WTC11 (cell line): ENCODE results near the gene SPEM2. TPM values are rescaled to one million over a fixed set of nuclear protein-coding genes. Genes with fewer than 3 reads are reported as not detected.

Source experiments
- ATAC-seq: fragments of 200-7000 bp; cut with Tn5 transposase; 2 replicates; pipeline ENCODE4 v1.10.0; 2021; ENCODE audit warnings: mild to moderate bottlenecking, moderate library complexity
- CTCF ChIA-PET: fragments of 300-600 bp; sonication (Branson Sonifier 250); formaldehyde crosslinking; loops from one replicate; lab custom pipeline; 2021; ENCODE audit warnings: antibody characterized with exemption; lab: Charles Lee
- POLR2A ChIA-PET: fragments of 350-600 bp; sonication (Branson Sonifier 250); formaldehyde crosslinking; loops from one replicate; lab custom pipeline; 2021; ENCODE audit warnings: antibody characterized with exemption; lab: Charles Lee
- DNase-seq: peaks from one replicate; pipeline ENCODE4 v3.0.0; 2021; ENCODE audit warnings: low spot score
- H3K27ac Mint-ChIP-seq: 2 replicates; pipeline ENCODE4 v1.8.0; 2021; ENCODE audit warnings: mixed read lengths
- H3K27me3 Mint-ChIP-seq: 2 replicates; pipeline ENCODE4 v1.8.0; 2021; ENCODE audit warnings: low read depth, mild to moderate bottlenecking, moderate library complexity, mixed read lengths
- H3K36me3 Mint-ChIP-seq: 2 replicates; pipeline ENCODE4 v1.8.0; 2021; ENCODE audit warnings: mixed read lengths
- H3K4me1 Mint-ChIP-seq: 2 replicates; pipeline ENCODE4 v1.8.0; 2022; ENCODE audit warnings: mixed read lengths
- H3K4me3 Mint-ChIP-seq: 2 replicates; pipeline ENCODE4 v1.8.0; 2021; ENCODE audit warnings: mild to moderate bottlenecking, moderate library complexity, mixed read lengths
- H3K9me3 Mint-ChIP-seq: 2 replicates; pipeline ENCODE4 v1.8.0; 2021; ENCODE audit warnings: mixed read lengths
- ATF1 ChIP-seq: sonication (generic); formaldehyde crosslinking; IDR thresholded peaks from 2 replicates; pipeline ENCODE4 v1.8.1; 2023; ENCODE audit warnings: mild to moderate bottlenecking, moderate library complexity, missing genetic modification reagents
- CREB1 ChIP-seq: sonication (generic); formaldehyde crosslinking; IDR thresholded peaks from 2 replicates; pipeline ENCODE4 v1.8.0; 2023; ENCODE audit warnings: mild to moderate bottlenecking, missing genetic modification reagents
- CREM ChIP-seq: sonication (generic); formaldehyde crosslinking; IDR thresholded peaks from 2 replicates; pipeline ENCODE4 v1.8.1; 2022; ENCODE audit warnings: mild to moderate bottlenecking, missing genetic modification reagents, moderate library complexity
- EMX1 ChIP-seq: fragments of 250-450 bp; sonication (Bioruptor Pico); IDR thresholded peaks from 2 replicates; pipeline ENCODE4 v1.8.0; 2021; ENCODE audit warnings: mild to moderate bottlenecking
- GABPB1 ChIP-seq: sonication (generic); formaldehyde crosslinking; IDR thresholded peaks from 2 replicates; pipeline ENCODE4 v1.8.1; 2023; ENCODE audit warnings: mild to moderate bottlenecking, missing genetic modification reagents
- GRHL2 ChIP-seq: fragments of 250-450 bp; sonication (Bioruptor Pico); IDR thresholded peaks from 2 replicates; pipeline ENCODE4 v1.8.0; 2022; ENCODE audit warnings: mild to moderate bottlenecking, moderate library complexity; ENCODE audit not compliant: insufficient replicate concordance, severe bottlenecking
- GTF2I ChIP-seq: fragments of 250-450 bp; sonication (Bioruptor Pico); conservative IDR thresholded peaks from 2 replicates; pipeline ENCODE4 v1.4.0; 2021; ENCODE audit warnings: mild to moderate bottlenecking
- JAZF1 ChIP-seq: fragments of 250-450 bp; sonication (Bioruptor Pico); IDR thresholded peaks from 2 replicates; pipeline ENCODE4 v1.9.0; 2021; ENCODE audit warnings: moderate library complexity, mild to moderate bottlenecking, inconsistent platforms
- JUN ChIP-seq: sonication (generic); formaldehyde crosslinking; IDR thresholded peaks from 2 replicates; pipeline ENCODE4 v1.8.0; 2023; ENCODE audit warnings: mild to moderate bottlenecking, missing genetic modification reagents
- NFATC4 ChIP-seq: fragments of 250-450 bp; sonication (Bioruptor Pico); IDR thresholded peaks from 2 replicates; pipeline ENCODE4 v1.9.0; 2021; ENCODE audit warnings: mild to moderate bottlenecking
- NFYB ChIP-seq: sonication (generic); formaldehyde crosslinking; conservative IDR thresholded peaks from 2 replicates; pipeline ENCODE4 v1.8.0; 2022; ENCODE audit warnings: low read depth, missing genetic modification reagents
- NR3C1 ChIP-seq: sonication (generic); formaldehyde crosslinking; conservative IDR thresholded peaks from 2 replicates; pipeline ENCODE4 v1.8.1; 2023; ENCODE audit warnings: low read depth, mild to moderate bottlenecking, missing genetic modification reagents
- OVOL2 ChIP-seq: fragments of 250-450 bp; sonication (Bioruptor Pico); IDR thresholded peaks from 2 replicates; pipeline ENCODE4 v1.9.0; 2021; ENCODE audit warnings: mild to moderate bottlenecking, borderline replicate concordance
- PRRX2 ChIP-seq: fragments of 250-450 bp; sonication (Bioruptor Pico); IDR thresholded peaks from 2 replicates; pipeline ENCODE4 v1.8.0; 2021; ENCODE audit warnings: mild to moderate bottlenecking
- SMAD3 ChIP-seq: sonication (generic); formaldehyde crosslinking; IDR thresholded peaks from 2 replicates; pipeline ENCODE4 v1.8.0; 2022; ENCODE audit warnings: missing genetic modification reagents, mild to moderate bottlenecking, borderline replicate concordance
- SMAD4 ChIP-seq: sonication (generic); formaldehyde crosslinking; IDR thresholded peaks from 2 replicates; pipeline ENCODE4 v1.8.0; 2022; ENCODE audit warnings: mild to moderate bottlenecking, missing genetic modification reagents
- TCF7 ChIP-seq: sonication (generic); formaldehyde crosslinking; IDR thresholded peaks from 2 replicates; pipeline ENCODE4 v1.8.0; 2022; ENCODE audit warnings: mild to moderate bottlenecking, low read depth, missing genetic modification reagents, moderate library complexity
- TEAD4 ChIP-seq: sonication (generic); formaldehyde crosslinking; IDR thresholded peaks from 2 replicates; pipeline ENCODE4 v1.8.0; 2022; ENCODE audit warnings: mild to moderate bottlenecking, missing genetic modification reagents
- TP53 ChIP-seq: sonication (generic); formaldehyde crosslinking; IDR thresholded peaks from 2 replicates; pipeline ENCODE4 v1.8.1; 2023; ENCODE audit warnings: mild to moderate bottlenecking, missing genetic modification reagents
- ZNF138 ChIP-seq: sonication (generic); formaldehyde crosslinking; conservative IDR thresholded peaks from 2 replicates; pipeline ENCODE4 v1.8.1; 2022; ENCODE audit warnings: mild to moderate bottlenecking, moderate library complexity, missing genetic modification reagents
- ZNF263 ChIP-seq: sonication (generic); formaldehyde crosslinking; IDR thresholded peaks from 2 replicates; pipeline ENCODE4 v1.8.1; 2022; ENCODE audit warnings: low read depth, mild to moderate bottlenecking, moderate library complexity, missing genetic modification reagents
- total RNA-seq: library from RNA; stranded (reverse); gene quantifications from 3 replicates; pipeline ENCODE4 v1.2.3, GENCODE V29; 2021
- TF ChIP-seq, protein P1 (sequence below): fragments of 250-450 bp; sonication (Bioruptor Pico); IDR thresholded peaks from 2 replicates; pipeline ENCODE4 v2.1.2; 2022; ENCODE audit warnings: mild to moderate bottlenecking, moderate library complexity
- TF ChIP-seq, protein P2 (sequence below): sonication (generic); formaldehyde crosslinking; IDR thresholded peaks from 2 replicates; pipeline ENCODE4 v1.8.1; 2022; ENCODE audit warnings: mild to moderate bottlenecking, missing genetic modification reagents, moderate library complexity, borderline replicate concordance
- TF ChIP-seq, protein P3 (sequence below): sonication (generic); formaldehyde crosslinking; IDR thresholded peaks from 2 replicates; pipeline ENCODE4 v1.8.0; 2022; ENCODE audit warnings: mild to moderate bottlenecking, missing genetic modification reagents

The SPEM2 gene
- total RNA-seq, 1 experiment from 2014 or later, result 0.13 TPM

DNA sequence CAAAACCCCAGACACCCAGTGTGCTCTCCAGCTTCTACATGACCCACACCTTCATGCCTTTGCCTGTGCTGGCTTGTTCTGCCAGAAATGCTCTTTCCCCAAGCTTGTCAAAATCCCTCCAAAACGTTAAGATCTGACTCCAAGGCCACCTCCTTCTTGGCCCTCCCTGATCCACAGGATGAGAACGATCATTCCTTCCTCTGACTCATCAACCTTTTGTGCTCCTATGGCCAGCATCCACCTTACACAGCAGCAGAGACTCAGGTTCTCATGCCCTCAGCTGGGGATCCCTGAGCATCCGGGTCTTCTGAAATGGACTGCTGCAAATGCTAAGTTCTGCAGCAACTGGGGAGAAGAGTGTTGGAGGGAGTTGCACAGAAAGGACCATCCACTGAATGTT is 51.1 kb downstream of the SPEM2 start (continued):
- TF ChIP-seq EMX1 (no peak), CREM (CRISPR knock-in tag) (no peak), SMAD4 (CRISPR knock-in tag) (no peak), CREB1 (no peak), NFATC4 (CRISPR knock-in tag) (no peak), TEAD4 (CRISPR knock-in tag) (no peak), GRHL2 (CRISPR knock-in tag) (no peak), ZNF138 (CRISPR knock-in tag) (no peak), SMAD3 (CRISPR knock-in tag) (no peak)
- TF ChIP-seq, protein P1, sequence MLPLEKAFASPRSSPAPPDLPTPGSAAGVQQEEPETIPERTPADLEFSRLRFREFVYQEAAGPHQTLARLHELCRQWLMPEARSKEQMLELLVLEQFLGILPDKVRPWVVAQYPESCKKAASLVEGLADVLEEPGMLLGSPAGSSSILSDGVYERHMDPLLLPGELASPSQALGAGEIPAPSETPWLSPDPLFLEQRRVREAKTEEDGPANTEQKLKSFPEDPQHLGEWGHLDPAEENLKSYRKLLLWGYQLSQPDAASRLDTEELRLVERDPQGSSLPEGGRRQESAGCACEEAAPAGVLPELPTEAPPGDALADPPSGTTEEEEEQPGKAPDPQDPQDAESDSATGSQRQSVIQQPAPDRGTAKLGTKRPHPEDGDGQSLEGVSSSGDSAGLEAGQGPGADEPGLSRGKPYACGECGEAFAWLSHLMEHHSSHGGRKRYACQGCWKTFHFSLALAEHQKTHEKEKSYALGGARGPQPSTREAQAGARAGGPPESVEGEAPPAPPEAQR, result no peak
- TF ChIP-seq, protein P2, sequence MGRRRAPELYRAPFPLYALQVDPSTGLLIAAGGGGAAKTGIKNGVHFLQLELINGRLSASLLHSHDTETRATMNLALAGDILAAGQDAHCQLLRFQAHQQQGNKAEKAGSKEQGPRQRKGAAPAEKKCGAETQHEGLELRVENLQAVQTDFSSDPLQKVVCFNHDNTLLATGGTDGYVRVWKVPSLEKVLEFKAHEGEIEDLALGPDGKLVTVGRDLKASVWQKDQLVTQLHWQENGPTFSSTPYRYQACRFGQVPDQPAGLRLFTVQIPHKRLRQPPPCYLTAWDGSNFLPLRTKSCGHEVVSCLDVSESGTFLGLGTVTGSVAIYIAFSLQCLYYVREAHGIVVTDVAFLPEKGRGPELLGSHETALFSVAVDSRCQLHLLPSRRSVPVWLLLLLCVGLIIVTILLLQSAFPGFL (CRISPR knock-in tag), result no peak
- TF ChIP-seq, protein P3, sequence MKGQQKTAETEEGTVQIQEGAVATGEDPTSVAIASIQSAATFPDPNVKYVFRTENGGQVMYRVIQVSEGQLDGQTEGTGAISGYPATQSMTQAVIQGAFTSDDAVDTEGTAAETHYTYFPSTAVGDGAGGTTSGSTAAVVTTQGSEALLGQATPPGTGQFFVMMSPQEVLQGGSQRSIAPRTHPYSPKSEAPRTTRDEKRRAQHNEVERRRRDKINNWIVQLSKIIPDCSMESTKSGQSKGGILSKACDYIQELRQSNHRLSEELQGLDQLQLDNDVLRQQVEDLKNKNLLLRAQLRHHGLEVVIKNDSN, result no peak

DNA sequence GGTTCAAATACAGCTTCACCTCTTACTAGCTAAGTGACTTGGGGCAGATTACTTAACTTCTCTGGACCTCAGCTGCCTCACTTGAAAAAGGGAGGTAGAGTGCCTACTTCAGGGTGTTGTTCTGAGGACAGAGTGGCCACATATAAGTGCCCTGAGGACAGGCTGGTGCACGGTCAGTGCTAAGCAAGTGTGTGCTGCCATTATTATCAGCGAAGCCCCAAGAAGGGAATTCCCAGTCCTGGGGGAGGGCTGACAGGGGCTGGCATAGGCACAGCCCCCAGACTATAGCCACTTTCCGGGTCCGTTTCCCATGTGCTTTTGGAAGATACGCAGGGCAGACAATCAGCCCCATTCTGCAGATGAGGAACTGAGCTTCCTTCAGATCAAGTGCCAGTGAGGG is 51.5 kb downstream of the SPEM2 start:
- POLR2A ChIA-PET, result interaction anchor here (0.6 to 1.2 kb wide), 3 partner anchors 32 to 202 kb away, joined by 3 to 5 read pairs (median 4); no protein-coding TSS in a partner anchor
- H3K4me1 Mint-ChIP-seq, result peaks cover 42% of the 10 kb centered on the region
- no peak for DNase-seq

More for the DNA sequence above, 51.5 kb downstream of the SPEM2 start:
- H3K36me3 Mint-ChIP-seq, result no peaks in the 10 kb centered on the region
- no peaks in the 10 kb centered on the region for H3K9me3 Mint-ChIP-seq
- ATAC-seq, result no peak
- H3K27me3 Mint-ChIP-seq, result no peaks in the 10 kb centered on the region
- CTCF ChIA-PET, result interaction anchor here (1.1 to 5.3 kb wide), 5 partner anchors 37 to 121 kb away, joined by 3 to 27 read pairs (median 4); partner anchors contain the start of gene TMEM102
- no peak overlapping the region for H3K27ac Mint-ChIP-seq
- no peak overlapping the region for H3K4me3 Mint-ChIP-seq
- TF ChIP-seq EMX1 (no peak), OVOL2 (CRISPR knock-in tag) (no peak), ZNF263 (no peak), ATF1 (CRISPR knock-in tag) (no peak), PRRX2 (no peak), GTF2I (CRISPR knock-in tag) (no peak), TP53 (CRISPR knock-in tag) (no peak), JUN (CRISPR knock-in tag) (no peak), NFYB (no peak), CREM (CRISPR knock-in tag) (no peak), GABPB1 (no peak), NFATC4 (CRISPR knock-in tag) (no peak), NR3C1 (CRISPR knock-in tag) (no peak), JAZF1 (CRISPR knock-in tag) (no peak), TCF7 (CRISPR knock-in tag) (no peak)
- TF ChIP-seq, protein P3, result no peak
- TF ChIP-seq, protein P2 (CRISPR knock-in tag), result no peak

Other genes with a start within 250 kb of the SPEM2 start
- 13.3 to 17.7 TPM (median 15.8 TPM) in 3 replicates for gene ASGR1, start 246.2 kb upstream of the SPEM2 start, total RNA-seq
- 47.1 to 59.7 TPM (median 48.0 TPM) in 3 replicates for gene DLG4, start 205.8 kb upstream of the SPEM2 start, total RNA-seq
- gene ACADVL, start 205.7 kb upstream of the SPEM2 start, total RNA-seq, result 213 to 236 TPM (median 221 TPM) in 3 replicates
- gene DVL2, start 191.1 kb upstream of the SPEM2 start, total RNA-seq, result 57.6 to 67.3 TPM (median 59.8 TPM) in 3 replicates
- 45.8 to 50.1 TPM (median 49.1 TPM) in 3 replicates for gene PHF23, start 186.2 kb upstream of the SPEM2 start, total RNA-seq
- gene GABARAP, start 183.2 kb upstream of the SPEM2 start, total RNA-seq, result 228 to 247 TPM (median 238 TPM) in 3 replicates
- 120 to 127 TPM (median 126 TPM) in 3 replicates for gene CTDNEP1, start 173.9 kb upstream of the SPEM2 start, total RNA-seq
- 101 to 103 TPM (median 103 TPM) in 3 replicates for gene ELP5, start 173.4 kb upstream of the SPEM2 start, total RNA-seq
- 131 to 136 TPM (median 136 TPM) in 3 replicates for gene CLDN7, start 163.1 kb upstream of the SPEM2 start, total RNA-seq
- 5.6 to 6.4 TPM (median 6.2 TPM) in 3 replicates for gene SLC2A4, start 143.9 kb upstream of the SPEM2 start, total RNA-seq
- 26.8 to 36.5 TPM (median 35.2 TPM) in 3 replicates for gene YBX2, start 131.0 kb upstream of the SPEM2 start, total RNA-seq
- 929 to 1,021 TPM (median 936 TPM) in 3 replicates for gene EIF5A, start 118.0 kb upstream of the SPEM2 start, total RNA-seq
- 42.2 to 55.9 TPM (median 44.7 TPM) in 3 replicates for gene GPS2, start 110.3 kb upstream of the SPEM2 start, total RNA-seq
- gene NEURL4, start 96.3 kb upstream of the SPEM2 start, total RNA-seq, result 44.3 to 64.4 TPM (median 50.2 TPM) in 3 replicates
- 58.6 to 63.9 TPM (median 60.6 TPM) in 3 replicates for gene ACAP1, start 89.1 kb upstream of the SPEM2 start, total RNA-seq
- 8.1 to 9.0 TPM (median 8.2 TPM) in 3 replicates for gene KCTD11, start 73.5 kb upstream of the SPEM2 start, total RNA-seq
- not detected in 3 replicates for gene TMEM95, start 70.5 kb upstream of the SPEM2 start, total RNA-seq
- 9.3 to 11.8 TPM (median 10.7 TPM) in 3 replicates for gene TNK1, start 44.5 kb upstream of the SPEM2 start, total RNA-seq
- 34.1 to 42.7 TPM (median 37.6 TPM) in 3 replicates for gene PLSCR3, start 31.1 kb upstream of the SPEM2 start, total RNA-seq
- 132 to 180 TPM (median 178 TPM) in 3 replicates for gene TMEM256, start 21.5 kb upstream of the SPEM2 start, total RNA-seq
- gene NLGN2, start 17.8 kb upstream of the SPEM2 start, total RNA-seq, result 76.7 to 112 TPM (median 96.9 TPM) in 3 replicates
- gene SPEM1, start 5.3 kb upstream of the SPEM2 start, total RNA-seq, result 0.18 to 0.35 TPM in 2 of 3 replicates, not detected in the other
- not detected in 3 replicates for gene SPEM3, start 3.2 kb downstream of the SPEM2 start, total RNA-seq
- 13.5 to 15.3 TPM (median 13.9 TPM) in 3 replicates for gene TMEM102, start 9.8 kb downstream of the SPEM2 start, total RNA-seq
- gene FGF11, start 13.9 kb downstream of the SPEM2 start, total RNA-seq, result 19.8 to 29.1 TPM (median 28.0 TPM) in 3 replicates
- gene CHRNB1, start 19.4 kb downstream of the SPEM2 start, total RNA-seq, result 16.0 to 21.5 TPM (median 20.8 TPM) in 3 replicates
- gene ZBTB4, start 54.0 kb downstream of the SPEM2 start, total RNA-seq, result 14.6 to 17.0 TPM (median 16.2 TPM) in 3 replicates
- gene SLC35G6, start 55.8 kb downstream of the SPEM2 start, total RNA-seq, result 0.16 to 0.26 TPM (median 0.18 TPM) in 3 replicates
- gene POLR2A, start 58.8 kb downstream of the SPEM2 start, total RNA-seq, result 166 to 170 TPM (median 170 TPM) in 3 replicates
- gene TNFSF12, start 123.4 kb downstream of the SPEM2 start, total RNA-seq, result 8.1 to 10.5 TPM (median 10.2 TPM) in 3 replicates
- 2.2 to 3.2 TPM (median 2.9 TPM) in 3 replicates for gene TNFSF13, start 133.1 kb downstream of the SPEM2 start, total RNA-seq
- 72.2 to 85.4 TPM (median 75.2 TPM) in 3 replicates for gene SENP3, start 136.3 kb downstream of the SPEM2 start, total RNA-seq
- gene CD68, start 154.0 kb downstream of the SPEM2 start, total RNA-seq, result 0.41 to 0.87 TPM (median 0.72 TPM) in 3 replicates
- 55.3 to 57.7 TPM (median 57.0 TPM) in 3 replicates for gene MPDU1, start 158.2 kb downstream of the SPEM2 start, total RNA-seq
- 15.2 to 19.9 TPM (median 17.5 TPM) in 3 replicates for gene SOX15, start 164.5 kb downstream of the SPEM2 start, total RNA-seq
- 32.5 to 35.1 TPM (median 33.3 TPM) in 3 replicates for gene FXR2, start 189.3 kb downstream of the SPEM2 start, total RNA-seq
- 68.3 to 75.8 TPM (median 73.1 TPM) in 3 replicates for gene SAT2, start 202.2 kb downstream of the SPEM2 start, total RNA-seq
- gene SHBG, start 204.5 kb downstream of the SPEM2 start, total RNA-seq, result 0.83 to 1.2 TPM (median 1.1 TPM) in 3 replicates
- 29.1 to 37.5 TPM (median 35.9 TPM) in 3 replicates for gene ATP1B2, start 225.3 kb downstream of the SPEM2 start, total RNA-seq